Vagina (tissue), 2 donors: ENCODE measurements around the gene NOL6. TPM values are rescaled to one million over a fixed set of nuclear protein-coding genes. Genes with fewer than 3 reads are reported as not detected.
"Not testable (repeated sequence)": the region's sequence is repeated elsewhere in the genome, so short reads cannot be mapped to it uniquely, and the experiment has no call there.

Source experiments
- DNase-seq, 2 donors: peaks; one replicate each; pipeline ENCODE4 v3.0.0-alpha.2; 2017; ENCODE audit errors: extremely low spot score in 2 of 2
- H3K27ac ChIP-seq: fragments of 200-600 bp; sonication (generic); one replicate; pipeline ENCODE4 v1.5.1; 2019
- H3K27me3 ChIP-seq: fragments of 200-600 bp; sonication (generic); one replicate; pipeline ENCODE4 v1.5.1; 2019
- H3K36me3 ChIP-seq, 2 donors: fragments of 200-600 bp; sonication (generic); one replicate each; pipeline ENCODE4 v1.5.1; 2017 to 2019
- H3K4me1 ChIP-seq: fragments of 200-600 bp; sonication (generic); one replicate; pipeline ENCODE4 v1.5.1; 2019
- H3K4me3 ChIP-seq, 2 donors: fragments of 200-600 bp; sonication (generic); 1 replicate in 1 of 2; 2 replicates in 1 of 2; pipeline ENCODE4 v1.5.1; 2016 to 2019
- H3K9me3 ChIP-seq: fragments of 200-600 bp; sonication (generic); one replicate; pipeline ENCODE4 v1.5.1; 2019
- CTCF ChIP-seq, 3 experiments: fragments of 450-650 bp in 2 of 3; fragments of 200-600 bp in 1 of 3; sonication (generic) in 1 of 3; IDR thresholded peaks; one replicate each; pipeline ENCODE4 v1.5.1; 2017 to 2019; ENCODE audit warnings: antibody characterized with exemption in 3 of 3, mild to moderate bottlenecking in 2 of 3, moderate library complexity in 2 of 3
- POLR2A ChIP-seq, 2 donors: fragments of 450-650 bp; IDR thresholded peaks; one replicate each; pipeline ENCODE4 v1.6.1; 2017; ENCODE audit warnings: antibody characterized with exemption in 2 of 2, mild to moderate bottlenecking in 2 of 2, moderate library complexity in 2 of 2
- POLR2AphosphoS5 ChIP-seq, 2 donors: sonication (generic); formaldehyde crosslinking; IDR thresholded peaks; one replicate each; pipeline ENCODE4 v1.9.0; 2017; ENCODE audit warnings: antibody characterized with exemption in 2 of 2, mild to moderate bottlenecking in 2 of 2, low read depth in 1 of 2; ENCODE audit not compliant: insufficient read depth in 1 of 2
- intact Hi-C: fragments of 100-400 bp; cut with DNase I; formaldehyde crosslinking; loops from one replicate; pipeline ENCODE4 v1.15.1; 2023
- total RNA-seq: library from RNA; depleted of rRNA; stranded (reverse); fragments of >200 nt; gene quantifications from one replicate; pipeline ENCODE4 v1.2.3, GENCODE V29; 2016

NOL6 gene
- total RNA-seq, result 25.3 TPM

GRCh38 chr9:33473643-33474352, at the start of gene NOL6:
TSS of gene NOL6 (minus strand) at chr9:33473924. CDS start at chr9:33473842, 82 bp downstream.
- Histone ChIP-seq H3K4me3 (peak within 1 kb of the TSS; percentile 67), H3K4me1 (peaks cover 22% of the 10 kb centered on the region), H3K27me3 (no peaks in the 10 kb centered on the region), H3K27ac (peak within 1 kb of the TSS; percentile 67), H3K36me3 (peaks cover 0 to 26% of the 10 kb centered on the region in 2 donors), H3K9me3 (no peaks in the 10 kb centered on the region)
- TF ChIP-seq CTCF (IDR thresholded peaks at IDR 0.05) (no peak), POLR2A (IDR thresholded peaks at IDR 0.05) (peak in 1 of 2 donors; percentile 20), POLR2AphosphoS5 (IDR thresholded peaks at IDR 0.05; ENCODE audit: insufficient read depth in 1 of 2, low read depth in 1 of 2) (peak; percentile 87 to 100)
- peak; percentile 99 for DNase-seq
- intact Hi-C loops, result no loop called here

- intact Hi-C loops, H3K4me3 ChIP-seq, DNase-seq, H3K36me3 ChIP-seq, H3K27ac ChIP-seq, H3K9me3 ChIP-seq, H3K27me3 ChIP-seq: not testable (repeated sequence)
- H3K4me1 ChIP-seq, result peaks cover 17% of the 10 kb centered on the region
Observed at GRCh38 chr9:33521861-33522260, 48.1 kb upstream of the NOL6 start.

- DNase-seq, H3K4me3 ChIP-seq, H3K27me3 ChIP-seq, H3K9me3 ChIP-seq, H3K36me3 ChIP-seq, intact Hi-C loops, H3K4me1 ChIP-seq, H3K27ac ChIP-seq: not testable (repeated sequence)
- TF ChIP-seq POLR2AphosphoS5 (IDR thresholded peaks at IDR 0.05; ENCODE audit: insufficient read depth in 1 of 2, low read depth in 1 of 2), result peak in 1 of 2 donors; percentile 15
Observed at GRCh38 chr9:33517934-33518577, 44.3 kb upstream of the NOL6 start.

- no peak for DNase-seq
- TF ChIP-seq CTCF (IDR thresholded peaks at IDR 0.05), result peak in 2 of 3 experiments; percentile 22 to 30
- no peak for TF ChIP-seq POLR2A (IDR thresholded peaks at IDR 0.05)
- no peak for TF ChIP-seq POLR2AphosphoS5 (IDR thresholded peaks at IDR 0.05; ENCODE audit: insufficient read depth in 1 of 2, low read depth in 1 of 2)
- Histone ChIP-seq H3K36me3 (no peaks in the 10 kb centered on the region), H3K9me3 (no peaks in the 10 kb centered on the region), H3K27me3 (no peaks in the 10 kb centered on the region), H3K4me3 (no peak overlapping the region), H3K4me1 (no peaks in the 10 kb centered on the region), H3K27ac (no peak overlapping the region)
- intact Hi-C loops, result no loop called here
Observed at GRCh38 chr9:33517373-33517772, 43.6 kb upstream of the NOL6 start.

- H3K27me3 ChIP-seq, intact Hi-C loops, H3K4me3 ChIP-seq, H3K36me3 ChIP-seq, H3K9me3 ChIP-seq, H3K4me1 ChIP-seq, DNase-seq, H3K27ac ChIP-seq: not testable (repeated sequence)
Observed at GRCh38 chr9:33516397-33516796, 42.7 kb upstream of the NOL6 start.

DNA sequence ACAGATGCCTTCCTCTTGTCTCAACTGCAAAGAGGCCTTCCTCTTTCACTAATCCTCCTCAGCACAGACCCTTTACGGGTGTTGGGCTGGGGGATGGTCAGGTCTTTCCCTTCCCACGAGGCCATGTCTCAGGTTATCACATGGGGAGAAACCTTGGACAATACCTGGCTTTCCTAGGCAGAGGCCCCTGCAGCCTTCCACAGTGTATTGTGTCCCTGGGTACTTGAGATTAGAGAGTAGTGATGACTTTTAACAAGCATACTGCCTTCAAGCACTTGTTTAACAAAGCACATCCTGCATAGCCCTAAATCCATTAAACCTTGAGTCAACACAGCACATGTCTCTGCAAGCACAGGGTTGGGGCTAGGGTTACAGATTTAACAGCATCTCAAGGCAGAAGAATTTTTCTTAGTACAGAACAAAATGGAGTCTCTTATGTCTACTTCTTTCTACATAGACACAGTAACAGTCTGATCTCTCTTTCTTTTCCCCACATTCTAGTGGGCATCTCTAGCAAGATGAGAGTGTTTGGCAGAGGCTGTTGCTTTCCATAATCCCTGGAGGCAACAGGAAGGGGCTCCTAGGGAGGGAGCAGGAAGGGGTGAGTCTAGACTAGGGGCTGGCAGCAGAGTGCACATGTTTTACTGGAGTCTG, 41.7 kb upstream of the NOL6 start:
- H3K4me1 ChIP-seq, intact Hi-C loops, H3K27me3 ChIP-seq, H3K4me3 ChIP-seq, DNase-seq, H3K27ac ChIP-seq, H3K36me3 ChIP-seq, H3K9me3 ChIP-seq: not testable (repeated sequence)

GRCh38 chr9:33512535-33512934, 38.8 kb upstream of the NOL6 start:
- H3K4me3 ChIP-seq, DNase-seq, H3K9me3 ChIP-seq, H3K27ac ChIP-seq, H3K27me3 ChIP-seq, H3K4me1 ChIP-seq, intact Hi-C loops, H3K36me3 ChIP-seq: not testable (repeated sequence)
